ENCODE measurements around the gene NEK6.
"Not testable (repeated sequence)": the region's sequence is repeated elsewhere in the genome, so short reads cannot be mapped to it uniquely, and the experiment has no call there.

Gene NEK6

DNA sequence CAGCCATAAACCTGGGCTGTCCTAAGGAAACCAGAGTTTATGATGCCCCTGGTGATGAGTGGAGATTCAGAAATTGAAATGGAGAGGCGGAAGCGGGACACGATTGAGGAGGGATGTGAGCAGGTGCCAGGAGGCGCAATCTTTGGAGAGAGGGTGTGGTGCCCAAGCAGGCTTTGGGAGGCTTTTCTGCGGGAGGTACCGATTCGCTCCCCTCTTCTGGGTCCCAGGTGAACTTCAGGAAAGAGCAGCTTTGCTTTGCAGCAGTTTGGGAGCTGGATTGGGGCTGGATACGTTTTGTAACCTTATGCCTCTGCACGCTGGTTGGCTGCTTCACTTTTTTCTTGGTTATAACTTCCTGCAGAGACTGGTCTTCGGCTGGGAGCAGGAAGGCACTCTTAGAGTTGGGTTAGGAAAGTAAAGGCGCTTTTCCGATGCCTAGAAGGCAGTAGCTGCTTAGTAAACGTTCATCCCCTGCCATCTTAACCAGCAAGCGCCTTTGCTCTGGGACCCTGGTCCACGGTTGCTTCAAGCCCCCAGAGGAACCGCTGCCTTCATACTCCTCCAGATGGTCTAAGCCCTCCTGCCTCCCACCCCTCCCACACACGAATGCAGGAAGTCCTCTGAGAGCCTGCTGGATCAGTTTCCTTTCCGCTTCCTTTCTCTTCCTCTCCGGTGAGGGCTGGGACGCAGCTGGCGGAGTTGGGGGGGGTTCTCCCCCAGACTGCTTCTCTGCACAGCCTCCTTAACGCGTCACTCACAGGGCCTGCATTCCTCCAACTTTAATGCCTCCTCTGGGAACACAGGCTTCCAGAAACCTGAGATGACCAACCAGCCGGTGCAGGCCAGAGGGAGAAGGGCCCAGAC is 15.2 kb upstream of the NEK6 start:
- no peak for DNase-seq (ENCODE audit: low read depth)

DNA sequence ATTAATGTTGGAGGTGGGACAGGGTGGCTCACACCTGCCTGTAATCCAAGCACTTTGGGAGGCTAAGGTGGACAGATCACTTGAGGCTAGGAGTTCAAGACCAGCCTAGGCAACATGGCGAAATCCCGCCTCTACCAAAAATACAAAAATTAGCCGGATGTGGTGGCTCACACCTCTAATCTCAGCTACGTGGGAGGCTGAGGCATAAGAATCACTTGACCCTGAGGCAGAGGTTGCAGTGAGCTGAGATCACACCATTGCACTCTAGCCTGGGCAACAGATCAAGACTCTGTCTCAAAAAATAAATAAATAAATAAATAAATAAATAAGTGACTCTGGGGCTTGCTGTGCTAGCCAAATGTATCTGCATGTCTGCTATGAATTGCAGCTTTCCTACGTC is 10.4 kb upstream of the NEK6 start:
- not testable (repeated sequence) for DNase-seq (ENCODE audit: low read depth); H3K4me3 ChIP-seq (ENCODE audit: low read length)

More for the DNA sequence above, 15.2 kb upstream of the NEK6 start:
- H3K4me3 ChIP-seq (ENCODE audit: low read length) = no peak overlapping the region
- TF ChIP-seq, protein P1, sequence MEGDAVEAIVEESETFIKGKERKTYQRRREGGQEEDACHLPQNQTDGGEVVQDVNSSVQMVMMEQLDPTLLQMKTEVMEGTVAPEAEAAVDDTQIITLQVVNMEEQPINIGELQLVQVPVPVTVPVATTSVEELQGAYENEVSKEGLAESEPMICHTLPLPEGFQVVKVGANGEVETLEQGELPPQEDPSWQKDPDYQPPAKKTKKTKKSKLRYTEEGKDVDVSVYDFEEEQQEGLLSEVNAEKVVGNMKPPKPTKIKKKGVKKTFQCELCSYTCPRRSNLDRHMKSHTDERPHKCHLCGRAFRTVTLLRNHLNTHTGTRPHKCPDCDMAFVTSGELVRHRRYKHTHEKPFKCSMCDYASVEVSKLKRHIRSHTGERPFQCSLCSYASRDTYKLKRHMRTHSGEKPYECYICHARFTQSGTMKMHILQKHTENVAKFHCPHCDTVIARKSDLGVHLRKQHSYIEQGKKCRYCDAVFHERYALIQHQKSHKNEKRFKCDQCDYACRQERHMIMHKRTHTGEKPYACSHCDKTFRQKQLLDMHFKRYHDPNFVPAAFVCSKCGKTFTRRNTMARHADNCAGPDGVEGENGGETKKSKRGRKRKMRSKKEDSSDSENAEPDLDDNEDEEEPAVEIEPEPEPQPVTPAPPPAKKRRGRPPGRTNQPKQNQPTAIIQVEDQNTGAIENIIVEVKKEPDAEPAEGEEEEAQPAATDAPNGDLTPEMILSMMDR (conservative IDR thresholded peaks at IDR 0.05; ENCODE audit: low read depth, low read length) = no peak

DNA sequence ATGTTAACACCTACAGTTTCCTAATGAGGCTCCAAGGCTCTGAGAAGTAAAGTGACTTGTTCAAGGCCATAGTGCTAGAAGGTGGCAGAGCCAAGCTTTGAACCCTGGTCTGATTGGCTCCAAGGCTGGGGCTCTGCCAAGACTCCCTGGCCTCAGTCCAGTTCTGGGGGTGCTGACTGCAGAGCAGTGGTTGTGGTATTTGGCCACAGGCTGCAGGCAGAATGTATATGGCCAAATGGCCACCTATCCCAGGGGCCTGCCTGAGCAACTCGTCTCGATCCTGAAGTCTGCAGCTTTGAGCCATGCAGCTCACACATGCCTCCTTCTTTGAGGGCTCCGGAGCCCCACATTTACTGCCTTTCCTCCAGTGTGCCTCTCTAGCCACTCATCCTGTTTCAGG is 9.7 kb upstream of the NEK6 start:
- TF ChIP-seq, protein P1 (conservative IDR thresholded peaks at IDR 0.05; ENCODE audit: low read depth, low read length) = no peak
- H3K4me3 ChIP-seq (ENCODE audit: low read length) = no peak overlapping the region
- no peak for DNase-seq (ENCODE audit: low read depth)

DNA sequence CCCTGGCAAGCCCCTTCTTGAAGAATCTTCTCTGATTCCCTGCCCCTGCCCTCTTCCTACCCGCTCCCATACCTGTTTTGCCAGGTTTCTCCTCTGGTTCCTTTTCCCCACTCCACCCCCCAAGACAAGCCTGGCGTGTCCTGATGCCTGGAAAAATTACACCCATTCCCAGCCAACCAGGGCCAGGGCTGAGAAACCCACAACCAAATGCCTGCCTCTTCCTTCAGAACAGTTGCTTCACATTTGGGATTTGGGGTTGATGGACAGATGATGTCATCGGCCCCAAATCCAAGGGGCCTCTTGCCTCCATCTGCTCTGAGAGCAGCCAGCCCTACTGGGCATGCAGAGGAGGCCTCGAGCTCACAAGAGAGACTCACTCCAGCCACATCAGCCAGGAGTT is 8.8 kb upstream of the NEK6 start:
- DNase-seq (ENCODE audit: low read depth) = no peak
- H3K4me3 ChIP-seq (ENCODE audit: low read length) = no peak overlapping the region
- TF ChIP-seq, protein P1 (conservative IDR thresholded peaks at IDR 0.05; ENCODE audit: low read depth, low read length) = no peak

DNA sequence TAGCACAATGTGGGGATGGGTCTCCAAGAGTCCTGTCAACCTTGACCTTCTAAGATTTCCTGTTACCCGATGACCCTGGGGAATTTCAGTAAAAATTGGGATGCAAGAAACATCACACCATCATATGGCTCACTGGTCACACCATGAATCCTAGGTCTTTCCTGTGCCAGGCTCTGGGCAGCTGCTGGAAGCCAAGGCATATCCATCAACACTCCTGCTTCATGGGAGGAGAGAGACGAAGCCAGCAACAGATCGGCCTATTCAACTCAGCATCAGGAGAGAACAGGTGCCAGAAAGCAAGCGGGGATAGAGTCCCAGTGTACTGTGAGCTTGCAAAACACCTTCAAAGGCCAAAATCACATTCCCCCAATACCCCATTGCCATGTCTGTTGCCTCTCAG is 6.5 kb upstream of the NEK6 start:
- TF ChIP-seq, protein P1 (conservative IDR thresholded peaks at IDR 0.05; ENCODE audit: low read depth, low read length) = no peak
- no peak overlapping the region for H3K4me3 ChIP-seq (ENCODE audit: low read length)
- DNase-seq (ENCODE audit: low read depth) = no peak

DNA sequence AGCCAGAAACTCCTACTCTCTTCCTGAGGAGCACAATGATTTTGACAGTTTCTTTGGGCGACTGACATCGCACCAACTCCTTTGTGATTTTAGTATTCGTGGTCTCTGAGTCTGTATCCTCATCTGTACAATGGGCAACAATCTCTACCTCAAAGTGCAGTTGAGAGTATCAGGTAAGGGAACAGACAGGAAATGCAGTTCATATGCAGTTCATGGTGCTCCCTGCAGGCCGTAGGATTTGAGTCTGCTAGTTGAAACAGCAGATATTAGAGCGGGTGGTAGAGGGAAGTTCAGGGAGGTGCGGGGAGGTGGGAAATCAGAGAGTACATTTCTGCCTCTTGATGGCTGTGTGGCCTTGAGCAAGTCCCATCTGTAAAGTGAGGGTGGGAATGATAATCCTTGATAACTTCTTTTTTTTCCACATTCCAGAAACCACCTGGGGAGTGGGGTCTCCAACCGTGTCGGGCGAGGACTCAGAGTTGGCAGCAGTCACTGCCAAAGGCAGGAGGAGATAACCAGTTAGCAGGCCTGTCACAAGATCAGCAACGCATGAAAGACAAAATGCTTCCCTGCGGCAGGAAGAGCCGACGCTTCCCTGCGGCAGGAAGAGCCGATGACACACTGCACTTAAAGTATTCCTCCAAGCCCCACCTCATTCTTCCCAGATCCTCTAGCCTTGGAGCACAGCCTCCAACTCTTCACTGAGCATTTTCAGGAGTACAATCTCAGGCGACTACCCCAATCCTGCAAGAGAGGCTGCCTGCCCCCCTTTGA is 6.0 kb upstream of the NEK6 start:
- DNase-seq (ENCODE audit: low read depth) = no peak
- TF ChIP-seq, protein P1 (conservative IDR thresholded peaks at IDR 0.05; ENCODE audit: low read depth, low read length) = no peak
- H3K4me3 ChIP-seq (ENCODE audit: low read length) = no peak overlapping the region

DNA sequence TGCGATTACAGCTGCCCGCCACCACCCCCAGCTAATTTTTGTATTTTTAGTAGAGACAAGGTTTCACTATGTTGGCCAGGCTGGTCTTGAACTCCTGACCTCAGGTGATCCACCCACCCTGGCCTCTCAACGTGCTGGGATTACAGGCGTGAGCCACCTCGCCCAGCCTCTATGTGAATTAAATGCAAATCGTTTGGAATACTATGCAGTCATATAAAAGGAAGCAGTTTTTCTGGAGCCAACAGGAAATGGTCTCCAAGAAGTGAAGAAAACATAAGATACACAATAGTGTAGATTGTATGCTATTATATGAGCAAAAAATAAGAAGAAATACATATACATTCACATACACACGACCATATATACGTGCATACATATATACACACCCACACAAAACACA is 4.9 kb upstream of the NEK6 start:
- H3K4me3 ChIP-seq (ENCODE audit: low read length); DNase-seq (ENCODE audit: low read depth): not testable (repeated sequence)

DNA sequence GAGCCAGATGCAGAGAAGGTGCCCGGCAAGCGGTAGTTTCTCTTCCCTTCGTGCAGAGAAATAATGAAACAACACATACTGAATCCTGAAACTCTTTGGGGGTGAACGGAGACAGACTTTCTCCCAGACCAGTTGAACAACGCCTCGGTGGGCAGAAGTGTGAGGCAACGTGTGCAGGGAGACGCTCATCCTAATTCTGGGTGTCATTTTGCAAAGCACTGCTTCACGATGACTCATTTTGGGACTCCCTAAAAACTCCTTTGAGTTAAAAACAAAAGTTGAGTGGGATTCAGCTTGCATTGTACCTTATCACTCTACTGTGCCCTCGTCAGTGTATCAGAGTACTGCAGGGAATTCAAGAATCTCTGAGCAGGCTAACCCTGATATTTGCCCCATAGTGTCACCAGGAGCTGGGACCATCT is 3.5 kb upstream of the NEK6 start:
- no peak for DNase-seq (ENCODE audit: low read depth)
- H3K4me3 ChIP-seq (ENCODE audit: low read length) = no peak overlapping the region
- TF ChIP-seq, protein P1 (conservative IDR thresholded peaks at IDR 0.05; ENCODE audit: low read depth, low read length) = no peak

Measured in retinal pigment epithelial cell (primary cell).